HL-60 (cell line): Measurements from ENCODE around the gene IFT80.

Source experiments
- DNase-seq, 2 experiments: peaks; one replicate each; pipeline ENCODE4 v3.0.0-alpha.2; 2010 to 2020; ENCODE audit warnings: low read depth in 1 of 2, low spot score in 1 of 2
- H3K27ac ChIP-seq: fragments of 250-450 bp; sonication (Bioruptor Pico); replicated peaks from 2 replicates; pipeline ENCODE4 v1.5.1; 2020; ENCODE audit warnings: mild to moderate bottlenecking, moderate library complexity
- H3K27me3 ChIP-seq: fragments of 250-450 bp; sonication (Bioruptor Pico); 2 replicates; pipeline ENCODE4 v1.5.1; 2021; ENCODE audit warnings: mild to moderate bottlenecking, moderate library complexity; ENCODE audit not compliant: insufficient read depth, poor library complexity, severe bottlenecking
- H3K4me3 ChIP-seq: replicated peaks from 2 replicates; pipeline ENCODE4 v1.5.1; 2011; ENCODE audit warnings: mild to moderate bottlenecking, control low read depth, low read length; ENCODE audit not compliant: insufficient read depth
- CTCF ChIP-seq: IDR thresholded peaks from one replicate; pipeline ENCODE4 v1.5.1; 2011; ENCODE audit warnings: low read length, control low read depth, inconsistent platforms; ENCODE audit not compliant: insufficient read depth
- GABPA ChIP-seq: IDR thresholded peaks from 2 replicates; pipeline ENCODE4 v1.6.1; 2012; ENCODE audit warnings: low read depth
- POLR2AphosphoS5 ChIP-seq: IDR thresholded peaks from 2 replicates; pipeline ENCODE4 v1.6.1; 2012; ENCODE audit warnings: low read depth
- REST ChIP-seq: IDR thresholded peaks from 2 replicates; pipeline ENCODE4 v1.6.1; 2012; ENCODE audit warnings: low read depth; ENCODE audit not compliant: insufficient replicate concordance
- SPI1 ChIP-seq: IDR thresholded peaks from 2 replicates; pipeline ENCODE4 v1.6.1; 2012; ENCODE audit warnings: low read depth, mild to moderate bottlenecking, borderline replicate concordance

Gene IFT80

GRCh38 chr3:160378331-160379109 lies 20.5 kb downstream of the IFT80 start:
- TF ChIP-seq GABPA = no peak
- TF ChIP-seq CTCF = no peak
- TF ChIP-seq POLR2AphosphoS5 = no peak
- no peak for TF ChIP-seq REST
- no peak for TF ChIP-seq SPI1
- DNase-seq = no peak
- Histone ChIP-seq H3K27ac (no peak overlapping the region), H3K4me3 (no peak overlapping the region), H3K27me3 (no peaks in the 10 kb centered on the region)

GRCh38 chr3:160376681-160377080 lies 22.3 kb downstream of the IFT80 start:
- no peak for DNase-seq
- Histone ChIP-seq H3K27me3 (no peaks in the 10 kb centered on the region), H3K4me3 (no peak overlapping the region), H3K27ac (no peak overlapping the region)
- TF ChIP-seq GABPA (no peak), REST (no peak), SPI1 (no peak), POLR2AphosphoS5 (no peak), CTCF (no peak)

GRCh38 chr3:160374925-160375324 lies 24.1 kb downstream of the IFT80 start:
- DNase-seq = no peak
- Histone ChIP-seq H3K27ac (no peak overlapping the region), H3K27me3 (no peaks in the 10 kb centered on the region), H3K4me3 (no peak overlapping the region)
- TF ChIP-seq SPI1 (no peak), POLR2AphosphoS5 (no peak), GABPA (no peak), REST (no peak), CTCF (no peak)
